ENCODE data around the gene ATP2B2.

ATP2B2 gene

DNA sequence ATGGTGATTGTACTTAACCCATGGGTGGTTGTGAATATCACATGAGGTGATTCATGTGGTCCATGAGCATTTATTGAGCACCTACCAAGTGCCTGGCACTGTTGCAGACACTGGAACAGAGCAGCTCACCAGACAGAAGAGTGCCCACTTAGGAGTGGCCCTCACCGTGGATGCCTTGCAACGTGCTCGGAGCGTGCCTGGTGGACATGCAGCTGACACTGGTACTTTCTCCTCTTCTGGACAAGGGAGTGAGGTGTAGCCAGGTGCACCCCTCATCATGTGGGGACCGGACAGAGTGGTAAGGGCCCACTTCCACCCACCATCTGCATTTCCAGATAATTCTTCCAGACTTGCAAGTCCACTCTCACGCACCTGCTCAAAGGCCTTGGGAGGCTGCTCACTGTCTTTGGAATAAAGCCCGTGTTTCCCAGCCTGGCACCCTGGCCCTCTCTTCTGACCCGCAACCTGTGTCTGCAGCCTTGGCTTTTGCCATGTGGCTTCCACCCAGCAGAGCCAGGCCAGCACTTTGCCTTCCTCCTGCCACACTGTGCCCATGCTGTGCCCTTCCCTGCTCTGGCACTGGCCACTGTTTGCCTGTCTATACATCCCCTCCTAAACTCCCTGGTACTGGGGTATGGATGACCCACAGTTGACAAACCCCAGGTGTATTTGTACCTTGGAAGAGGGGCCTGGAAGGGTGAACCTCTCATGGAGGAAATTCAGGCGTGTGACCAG is 93.6 kb downstream of the ATP2B2 start:
- H3K4me1 ChIP-seq (ENCODE audit: control insufficient read depth, insufficient read depth, low read length), result no peaks in the 10 kb centered on the region
- H3K4me3 ChIP-seq (ENCODE audit: low read length), result no peak overlapping the region
- peaks cover 45% of the 10 kb centered on the region for H3K27me3 ChIP-seq (ENCODE audit: control insufficient read depth, insufficient read depth, low read length)
- no peaks in the 10 kb centered on the region for H3K36me3 ChIP-seq (ENCODE audit: insufficient read depth, low read length)
- no peaks in the 10 kb centered on the region for H3K9me3 ChIP-seq (replicated peaks; ENCODE audit: low read length)
- H3K4me2 ChIP-seq (ENCODE audit: low read length), result no peak overlapping the region
- H3K9ac ChIP-seq (ENCODE audit: low read depth, low read length), result no peak overlapping the region

GRCh38 chr3:10410383-10411002 is 94.9 kb downstream of the ATP2B2 start:
- peaks cover 40% of the 10 kb centered on the region for H3K27me3 ChIP-seq (ENCODE audit: control insufficient read depth, insufficient read depth, low read length)
- H3K36me3 ChIP-seq (ENCODE audit: insufficient read depth, low read length), result no peaks in the 10 kb centered on the region
- no peaks in the 10 kb centered on the region for H3K9me3 ChIP-seq (replicated peaks; ENCODE audit: low read length)
- no peak overlapping the region for H3K9ac ChIP-seq (ENCODE audit: low read depth, low read length)
- H3K4me1 ChIP-seq (ENCODE audit: control insufficient read depth, insufficient read depth, low read length), result no peaks in the 10 kb centered on the region
- no peak overlapping the region for H3K4me3 ChIP-seq (ENCODE audit: low read length)
- no peak overlapping the region for H3K4me2 ChIP-seq (ENCODE audit: low read length)

DNA sequence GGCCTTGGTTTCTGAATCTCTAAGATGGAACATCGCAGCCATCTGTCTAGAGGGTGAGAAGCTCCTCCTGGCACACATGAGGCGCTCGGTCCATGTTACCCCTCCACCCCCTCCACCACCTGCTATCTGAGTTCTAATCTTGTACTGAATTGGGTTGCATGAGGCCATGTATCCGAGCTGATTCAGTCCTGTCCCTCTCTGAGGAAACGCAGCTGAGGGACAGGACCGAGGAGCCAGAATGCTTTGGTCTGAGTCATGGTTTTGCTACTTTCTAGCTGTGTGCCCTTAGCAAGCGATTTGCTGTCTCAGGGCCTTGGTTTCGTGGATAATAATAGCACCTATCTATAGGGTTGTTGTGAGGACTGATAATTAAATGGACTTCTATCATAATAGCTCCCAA is 96.7 kb downstream of the ATP2B2 start:
- H3K4me1 ChIP-seq (ENCODE audit: control insufficient read depth, insufficient read depth, low read length), result no peaks in the 10 kb centered on the region
- no peaks in the 10 kb centered on the region for H3K9me3 ChIP-seq (replicated peaks; ENCODE audit: low read length)
- no peak overlapping the region for H3K9ac ChIP-seq (ENCODE audit: low read depth, low read length)
- no peak overlapping the region for H3K4me3 ChIP-seq (ENCODE audit: low read length)
- H3K36me3 ChIP-seq (ENCODE audit: insufficient read depth, low read length), result no peaks in the 10 kb centered on the region
- H3K27me3 ChIP-seq (ENCODE audit: control insufficient read depth, insufficient read depth, low read length), result peaks cover 34% of the 10 kb centered on the region
- H3K4me2 ChIP-seq (ENCODE audit: low read length), result no peak overlapping the region

- H3K27me3 ChIP-seq (ENCODE audit: control insufficient read depth, insufficient read depth, low read length), result peaks cover 38% of the 10 kb centered on the region
- no peaks in the 10 kb centered on the region for H3K36me3 ChIP-seq (ENCODE audit: insufficient read depth, low read length)
- H3K4me3 ChIP-seq (ENCODE audit: low read length), result no peak overlapping the region
- no peak overlapping the region for H3K9ac ChIP-seq (ENCODE audit: low read depth, low read length)
- no peaks in the 10 kb centered on the region for H3K9me3 ChIP-seq (replicated peaks; ENCODE audit: low read length)
- no peaks in the 10 kb centered on the region for H3K4me1 ChIP-seq (ENCODE audit: control insufficient read depth, insufficient read depth, low read length)
- no peak overlapping the region for H3K4me2 ChIP-seq (ENCODE audit: low read length)
Measured at GRCh38 chr3:10407361-10407760, 98.0 kb downstream of the ATP2B2 start.

DNA sequence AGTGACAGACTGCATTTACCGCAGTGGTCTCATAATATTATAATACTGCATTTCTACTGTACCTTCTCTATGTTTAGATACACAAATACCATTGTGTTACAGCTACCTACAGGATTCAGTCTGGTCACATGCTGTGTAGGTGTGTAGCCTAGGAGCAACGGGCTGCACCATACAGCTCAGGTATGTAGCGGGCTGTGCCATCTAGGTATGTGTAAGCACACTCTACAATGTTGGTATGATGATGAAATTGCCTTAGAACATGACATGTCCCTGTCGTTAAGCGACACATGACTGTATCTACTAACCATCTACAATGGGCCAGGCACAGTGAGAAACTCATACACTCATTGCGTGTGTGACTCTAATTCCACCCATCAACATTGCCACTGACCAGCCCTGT is 99.0 kb downstream of the ATP2B2 start:
- Histone ChIP-seq H3K9me3 (replicated peaks; ENCODE audit: low read length) (no peaks in the 10 kb centered on the region), H3K4me3 (ENCODE audit: low read length) (no peak overlapping the region), H3K4me1 (ENCODE audit: control insufficient read depth, insufficient read depth, low read length) (no peaks in the 10 kb centered on the region), H3K9ac (ENCODE audit: low read depth, low read length) (no peak overlapping the region), H3K4me2 (ENCODE audit: low read length) (no peak overlapping the region), H3K36me3 (ENCODE audit: insufficient read depth, low read length) (no peaks in the 10 kb centered on the region), H3K27me3 (ENCODE audit: control insufficient read depth, insufficient read depth, low read length) (peaks cover 32% of the 10 kb centered on the region)

DNA sequence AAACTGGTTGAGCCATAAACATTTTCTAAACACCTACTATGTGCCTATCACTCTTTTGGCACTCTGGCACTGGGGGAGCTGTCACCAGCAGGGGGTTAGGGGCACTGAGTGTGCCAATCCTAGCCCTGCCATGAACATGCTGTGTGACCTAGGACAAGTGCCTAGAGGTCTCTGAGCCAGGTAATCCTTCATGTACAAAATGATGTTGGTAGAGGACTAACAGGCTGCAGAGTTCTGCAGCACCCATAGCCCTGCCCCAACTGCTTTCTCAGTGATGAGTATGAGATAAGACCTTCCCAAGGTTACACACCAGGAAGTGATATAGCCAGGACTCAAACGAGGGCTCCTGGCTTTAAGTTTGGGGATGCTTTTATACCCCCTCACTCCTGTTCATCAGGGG is 99.6 kb downstream of the ATP2B2 start:
- Histone ChIP-seq H3K36me3 (ENCODE audit: insufficient read depth, low read length) (no peaks in the 10 kb centered on the region), H3K27me3 (ENCODE audit: control insufficient read depth, insufficient read depth, low read length) (peaks cover 34% of the 10 kb centered on the region), H3K4me3 (ENCODE audit: low read length) (no peak overlapping the region), H3K4me1 (ENCODE audit: control insufficient read depth, insufficient read depth, low read length) (no peaks in the 10 kb centered on the region), H3K4me2 (ENCODE audit: low read length) (no peak overlapping the region), H3K9ac (ENCODE audit: low read depth, low read length) (no peak overlapping the region), H3K9me3 (replicated peaks; ENCODE audit: low read length) (no peaks in the 10 kb centered on the region)

GRCh38 chr3:10404876-10405275 is 100.5 kb downstream of the ATP2B2 start:
- Histone ChIP-seq H3K9me3 (replicated peaks; ENCODE audit: low read length) (no peaks in the 10 kb centered on the region), H3K27me3 (ENCODE audit: control insufficient read depth, insufficient read depth, low read length) (peaks cover 34% of the 10 kb centered on the region), H3K4me2 (ENCODE audit: low read length) (no peak overlapping the region), H3K4me1 (ENCODE audit: control insufficient read depth, insufficient read depth, low read length) (no peaks in the 10 kb centered on the region), H3K36me3 (ENCODE audit: insufficient read depth, low read length) (no peaks in the 10 kb centered on the region), H3K4me3 (ENCODE audit: low read length) (no peak overlapping the region), H3K9ac (ENCODE audit: low read depth, low read length) (no peak overlapping the region)

DNA sequence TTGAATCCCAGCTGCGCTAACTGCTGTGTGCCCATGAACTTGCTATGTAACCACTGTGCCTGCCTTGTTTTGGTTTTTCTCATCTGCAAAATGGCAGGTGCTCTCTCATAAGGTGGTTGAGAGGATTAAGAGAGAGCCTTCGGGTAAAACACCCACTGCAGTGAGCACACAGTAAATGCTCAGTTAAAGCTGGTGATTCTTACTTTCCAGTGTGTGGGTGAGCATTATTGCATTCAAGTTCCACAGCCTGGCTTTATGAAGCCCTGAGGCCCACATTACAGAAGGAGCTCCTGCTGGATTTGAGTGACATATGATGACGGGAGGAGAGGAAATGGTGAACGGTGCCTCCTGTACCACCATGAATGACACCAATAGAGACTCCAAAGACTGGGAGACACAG is 101.0 kb downstream of the ATP2B2 start:
- Histone ChIP-seq H3K9me3 (replicated peaks; ENCODE audit: low read length) (no peaks in the 10 kb centered on the region), H3K27me3 (ENCODE audit: control insufficient read depth, insufficient read depth, low read length) (peaks cover 36% of the 10 kb centered on the region), H3K4me3 (ENCODE audit: low read length) (no peak overlapping the region), H3K4me1 (ENCODE audit: control insufficient read depth, insufficient read depth, low read length) (no peaks in the 10 kb centered on the region), H3K4me2 (ENCODE audit: low read length) (no peak overlapping the region), H3K9ac (ENCODE audit: low read depth, low read length) (no peak overlapping the region), H3K36me3 (ENCODE audit: insufficient read depth, low read length) (no peaks in the 10 kb centered on the region)

GRCh38 chr3:10401990-10402761 is 103.2 kb downstream of the ATP2B2 start:
- H3K36me3 ChIP-seq (ENCODE audit: insufficient read depth, low read length), result no peaks in the 10 kb centered on the region
- no peak overlapping the region for H3K4me2 ChIP-seq (ENCODE audit: low read length)
- peaks cover 50% of the 10 kb centered on the region for H3K27me3 ChIP-seq (ENCODE audit: control insufficient read depth, insufficient read depth, low read length)
- H3K9ac ChIP-seq (ENCODE audit: low read depth, low read length), result no peak overlapping the region
- no peak overlapping the region for H3K4me3 ChIP-seq (ENCODE audit: low read length)
- H3K9me3 ChIP-seq (replicated peaks; ENCODE audit: low read length), result no peaks in the 10 kb centered on the region
- no peaks in the 10 kb centered on the region for H3K4me1 ChIP-seq (ENCODE audit: control insufficient read depth, insufficient read depth, low read length)

- peaks cover 58% of the 10 kb centered on the region for H3K27me3 ChIP-seq (ENCODE audit: control insufficient read depth, insufficient read depth, low read length)
- no peak overlapping the region for H3K4me3 ChIP-seq (ENCODE audit: low read length)
- no peaks in the 10 kb centered on the region for H3K9me3 ChIP-seq (replicated peaks; ENCODE audit: low read length)
- H3K36me3 ChIP-seq (ENCODE audit: insufficient read depth, low read length), result no peaks in the 10 kb centered on the region
- H3K9ac ChIP-seq (ENCODE audit: low read depth, low read length), result no peak overlapping the region
- no peaks in the 10 kb centered on the region for H3K4me1 ChIP-seq (ENCODE audit: control insufficient read depth, insufficient read depth, low read length)
- no peak overlapping the region for H3K4me2 ChIP-seq (ENCODE audit: low read length)
Measured at GRCh38 chr3:10400749-10401495, 104.5 kb downstream of the ATP2B2 start.

DNA sequence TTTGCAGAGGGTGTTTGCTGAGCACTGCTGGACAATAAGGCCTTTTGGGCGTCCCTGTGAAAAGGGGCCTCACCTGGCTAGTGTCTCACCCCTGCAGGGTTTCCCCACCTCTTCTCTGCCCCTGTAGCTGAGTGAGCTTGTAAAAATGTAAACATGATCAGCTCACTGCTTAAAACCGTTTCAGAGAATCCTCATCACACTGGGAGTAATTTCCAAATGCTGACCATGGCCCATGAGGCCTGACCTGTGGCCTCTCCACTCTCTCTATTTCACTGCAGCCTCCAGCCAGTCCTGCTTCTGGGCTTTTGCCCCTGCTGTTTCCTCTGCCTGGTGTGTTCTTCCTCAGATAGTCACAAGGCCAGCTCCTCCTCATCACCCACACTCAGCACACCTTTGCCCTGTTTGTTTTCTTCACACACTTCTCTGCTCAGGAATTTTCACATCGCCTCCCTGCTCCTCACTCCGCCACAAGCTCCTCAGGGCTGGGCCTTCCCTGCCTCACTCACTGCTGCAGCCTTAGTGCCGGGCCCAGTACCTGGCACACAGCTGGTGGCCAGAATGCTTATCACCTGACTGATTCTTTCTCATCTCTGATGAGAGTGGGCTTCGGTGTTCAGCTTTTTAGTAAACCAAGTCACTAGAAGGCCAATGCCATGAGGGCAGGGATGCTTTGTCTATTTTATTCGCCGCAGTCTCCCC is 105.2 kb downstream of the ATP2B2 start:
- Histone ChIP-seq H3K36me3 (ENCODE audit: insufficient read depth, low read length) (no peaks in the 10 kb centered on the region), H3K9ac (ENCODE audit: low read depth, low read length) (no peak overlapping the region), H3K4me3 (ENCODE audit: low read length) (no peak overlapping the region), H3K4me1 (ENCODE audit: control insufficient read depth, insufficient read depth, low read length) (no peaks in the 10 kb centered on the region), H3K27me3 (ENCODE audit: control insufficient read depth, insufficient read depth, low read length) (peaks cover 62% of the 10 kb centered on the region), H3K4me2 (ENCODE audit: low read length) (no peak overlapping the region), H3K9me3 (replicated peaks; ENCODE audit: low read length) (no peaks in the 10 kb centered on the region)
